Body of pancreas (tissue), 4 donors: ENCODE results near the gene PRKG1.

Experiments used
- CTCF ChIP-seq, 7 experiments: fragments of 450-650 bp in 4 of 7; fragments of 200-600 bp in 3 of 7; sonication (generic) in 3 of 7; IDR thresholded peaks; one replicate each; pipeline ENCODE4 v1.5.1; 2016 to 2019; ENCODE audit warnings: antibody characterized with exemption in 7 of 7
- POLR2A ChIP-seq, 3 donors: fragments of 450-650 bp; IDR thresholded peaks; one replicate each; pipeline ENCODE4 v1.6.1; 2016; ENCODE audit warnings: antibody characterized with exemption in 3 of 3, mild to moderate bottlenecking in 2 of 3

- TF ChIP-seq POLR2A (IDR thresholded peaks at IDR 0.05), result no peak
- no peak for TF ChIP-seq CTCF (IDR thresholded peaks at IDR 0.05)
These were observed 167.2 kb downstream of the PRKG1 start for GRCh38 chr10:51241461-51241860.
